Endodermal cell (in vitro differentiated cells): ENCODE measurements around the gene SPATA21. TPM values are rescaled to one million over a fixed set of nuclear protein-coding genes. Genes with fewer than 3 reads are reported as not detected.

Experiments
- DNase-seq: peaks from one replicate; pipeline ENCODE4 v3.0.0-alpha.2; 2017
- H3K27ac ChIP-seq: 2 replicates; pipeline ENCODE4 v1.5.1; 2013; ENCODE audit warnings: mild to moderate bottlenecking, low read depth, low read length, moderate library complexity
- H3K27me3 ChIP-seq: 2 replicates; pipeline ENCODE4 v1.6.1; 2013; ENCODE audit warnings: mild to moderate bottlenecking, low read length, moderate library complexity; ENCODE audit not compliant: insufficient read depth, control insufficient read depth, poor library complexity, severe bottlenecking
- H3K36me3 ChIP-seq: 2 replicates; pipeline ENCODE4 v1.7.0; 2013; ENCODE audit warnings: mild to moderate bottlenecking, low read length, moderate library complexity; ENCODE audit not compliant: control insufficient read depth, insufficient read depth
- H3K4me1 ChIP-seq: one replicate; pipeline ENCODE4 v1.7.0; 2013; ENCODE audit warnings: low read length; ENCODE audit not compliant: control insufficient read depth, insufficient read depth
- H3K4me3 ChIP-seq: 2 replicates; pipeline ENCODE4 v1.5.1; 2013; ENCODE audit warnings: mild to moderate bottlenecking, low read length, moderate library complexity
- H3K9ac ChIP-seq: 2 replicates; pipeline ENCODE4 v1.6.1; 2013; ENCODE audit warnings: mild to moderate bottlenecking, low read length, moderate library complexity; ENCODE audit not compliant: poor library complexity, severe bottlenecking; ENCODE audit errors: extremely low read depth
- H3K9me3 ChIP-seq: 2 replicates; pipeline ENCODE4 v1.6.1; 2013; ENCODE audit warnings: mild to moderate bottlenecking, low read length, moderate library complexity; ENCODE audit not compliant: control insufficient read depth
- H3K27ac Mint-ChIP-seq: 2 replicates; pipeline ENCODE4 v1.8.0; 2020; ENCODE audit warnings: mixed read lengths
- H3K27me3 Mint-ChIP-seq: 2 replicates; pipeline ENCODE4 v1.8.0; 2021; ENCODE audit warnings: mild to moderate bottlenecking, mixed read lengths; ENCODE audit not compliant: insufficient read depth
- H3K36me3 Mint-ChIP-seq: 2 replicates; pipeline ENCODE4 v1.8.0; 2020; ENCODE audit warnings: low read depth, mixed read lengths
- H3K4me1 Mint-ChIP-seq: 2 replicates; pipeline ENCODE4 v1.8.0; 2020; ENCODE audit warnings: mixed read lengths
- H3K4me3 Mint-ChIP-seq: 2 replicates; pipeline ENCODE4 v1.8.0; 2020; ENCODE audit warnings: mild to moderate bottlenecking, moderate library complexity, mixed read lengths
- H3K9me3 Mint-ChIP-seq: 2 replicates; pipeline ENCODE4 v1.8.0; 2020; ENCODE audit warnings: mild to moderate bottlenecking, mixed read lengths
- CTCF ChIP-seq: fragments of 200-600 bp; sonication (generic); conservative IDR thresholded peaks from 2 replicates; pipeline ENCODE4 v1.5.0; 2021; ENCODE audit warnings: antibody characterized with exemption, mild to moderate bottlenecking
- WGBS, 2 experiments: methylation state at CpG; one replicate each; pipeline versions ENCODE4 v1.1.5 to v1.1.7; 2013; ENCODE audit warnings: missing lambda C conversion rate in 2 of 2, mixed read lengths in 1 of 2; ENCODE audit not compliant: insufficient coverage in 1 of 2, insufficient read length in 1 of 2; 5-methylcytosine and 5-hydroxymethylcytosine counted together
- total RNA-seq, 2 donors: library from RNA; stranded (reverse); fragmentation: NEBNext Ultra II Directional in 1 of 2; extraction: Animal tissue kit (Norgen Biotek cat#: 25700) in 1 of 2; gene quantifications; 2 replicates in 1 of 2; 3 replicates in 1 of 2; pipeline ENCODE4 v1.2.1, GENCODE V29; 2021

The SPATA21 gene
- total RNA-seq, 2 donors from 2014 or later: not detected

GRCh38 chr1:16385659-16386453 is 51.4 kb downstream of the SPATA21 start:
- H3K36me3 Mint-ChIP-seq: peaks cover 3% of the 10 kb centered on the region
- no peak for TF ChIP-seq CTCF
- Histone ChIP-seq H3K4me3 (no peak overlapping the region), H3K27ac (no peak overlapping the region), H3K9me3 (no peaks in the 10 kb centered on the region), H3K36me3 (no peaks in the 10 kb centered on the region), H3K27me3 (no peaks in the 10 kb centered on the region), H3K9ac (no peak overlapping the region), H3K4me1 (peaks cover 9% of the 10 kb centered on the region)
- H3K27ac Mint-ChIP-seq: no peak overlapping the region
- no peak for DNase-seq
- no peaks in the 10 kb centered on the region for H3K9me3 Mint-ChIP-seq
- H3K4me1 Mint-ChIP-seq: peaks cover 27% of the 10 kb centered on the region
- H3K4me3 Mint-ChIP-seq: no peak overlapping the region
- no peaks in the 10 kb centered on the region for H3K27me3 Mint-ChIP-seq
- WGBS, 2 experiments: 91 to 100% methylated on average over 6 to 9 of the region's 9 CpGs

- Mint-ChIP-seq H3K9me3 (no peaks in the 10 kb centered on the region), H3K36me3 (peaks cover 3% of the 10 kb centered on the region), H3K27me3 (no peaks in the 10 kb centered on the region), H3K4me3 (no peak overlapping the region), H3K27ac (no peak overlapping the region), H3K4me1 (peaks cover 20% of the 10 kb centered on the region)
- Histone ChIP-seq H3K36me3 (no peaks in the 10 kb centered on the region), H3K4me1 (peaks cover 9% of the 10 kb centered on the region), H3K27me3 (no peaks in the 10 kb centered on the region), H3K27ac (no peak overlapping the region), H3K9me3 (no peaks in the 10 kb centered on the region), H3K9ac (no peak overlapping the region), H3K4me3 (no peak overlapping the region)
- DNase-seq: no peak
- 98% methylated on average over 3 of the region's 5 CpGs; no CpG with 5 or more reads in 1 of the 2 experiments for WGBS, 2 experiments
- no peak for TF ChIP-seq CTCF
Measured at GRCh38 chr1:16383888-16384287, 53.3 kb downstream of the SPATA21 start.

DNA sequence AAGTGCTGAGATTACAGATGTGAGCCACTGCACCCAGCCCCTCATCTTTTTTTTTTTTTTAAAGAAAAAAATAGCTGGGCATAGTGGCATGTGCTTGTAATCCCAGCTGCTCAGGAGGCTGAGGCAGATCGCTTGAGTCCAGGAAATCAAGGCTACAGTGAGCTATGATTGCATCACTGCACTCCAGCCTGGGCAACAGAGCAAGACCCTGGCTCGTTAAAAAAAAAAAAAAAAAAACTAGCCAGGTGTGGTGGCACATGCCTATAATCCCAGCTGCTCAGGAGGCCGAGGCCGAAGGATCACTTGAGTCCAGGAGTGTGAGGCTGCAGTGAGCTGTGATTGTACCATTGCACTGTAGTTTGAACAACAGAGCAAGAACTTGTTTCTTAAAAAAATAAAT is 56.4 kb downstream of the SPATA21 start:
- TF ChIP-seq CTCF: no peak
- H3K9me3 Mint-ChIP-seq: no peaks in the 10 kb centered on the region
- peaks cover 37% of the 10 kb centered on the region for H3K4me1 Mint-ChIP-seq
- H3K36me3 Mint-ChIP-seq: peaks cover 2% of the 10 kb centered on the region
- 92 to 99% methylated on average over 2 to 4 of the region's 4 CpGs for WGBS, 2 experiments
- Histone ChIP-seq H3K4me1 (peaks cover 13% of the 10 kb centered on the region), H3K9me3 (no peaks in the 10 kb centered on the region), H3K9ac (no peak overlapping the region), H3K27ac (no peak overlapping the region), H3K27me3 (no peaks in the 10 kb centered on the region), H3K36me3 (no peaks in the 10 kb centered on the region), H3K4me3 (no peak overlapping the region)
- H3K27me3 Mint-ChIP-seq: no peaks in the 10 kb centered on the region
- H3K27ac Mint-ChIP-seq: no peak overlapping the region
- no peak for DNase-seq
- H3K4me3 Mint-ChIP-seq: no peak overlapping the region
